ENCODE results near the gene SIX3.

DNA sequence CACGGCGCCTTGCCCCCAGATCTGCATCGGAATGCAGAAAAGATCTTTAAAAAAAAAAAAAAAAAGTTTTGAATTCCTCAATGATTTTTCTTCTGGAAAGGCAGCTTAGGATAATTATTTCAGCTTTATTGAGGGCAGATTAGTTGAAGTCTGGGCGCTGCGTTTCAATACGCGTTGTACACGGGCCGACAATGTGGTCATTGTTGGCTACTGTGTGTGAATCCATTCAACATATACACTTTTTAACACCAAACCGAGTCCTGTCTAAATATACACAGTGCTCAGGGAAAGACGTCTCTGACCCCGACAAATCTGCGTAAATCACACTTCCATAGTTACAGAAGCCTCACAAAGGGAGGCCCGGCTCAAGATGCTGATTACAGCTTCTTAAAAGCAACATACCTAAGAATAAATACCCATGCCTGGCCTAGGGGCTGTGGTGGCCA, 1.4 kb upstream of the SIX3 start:
- TF ChIP-seq REST (IDR thresholded peaks at IDR 0.05): no peak
- TF ChIP-seq CBX2 (IDR thresholded peaks at IDR 0.05; ENCODE audit: borderline replicate concordance, low read depth): no peak
- TF ChIP-seq, protein P1, sequence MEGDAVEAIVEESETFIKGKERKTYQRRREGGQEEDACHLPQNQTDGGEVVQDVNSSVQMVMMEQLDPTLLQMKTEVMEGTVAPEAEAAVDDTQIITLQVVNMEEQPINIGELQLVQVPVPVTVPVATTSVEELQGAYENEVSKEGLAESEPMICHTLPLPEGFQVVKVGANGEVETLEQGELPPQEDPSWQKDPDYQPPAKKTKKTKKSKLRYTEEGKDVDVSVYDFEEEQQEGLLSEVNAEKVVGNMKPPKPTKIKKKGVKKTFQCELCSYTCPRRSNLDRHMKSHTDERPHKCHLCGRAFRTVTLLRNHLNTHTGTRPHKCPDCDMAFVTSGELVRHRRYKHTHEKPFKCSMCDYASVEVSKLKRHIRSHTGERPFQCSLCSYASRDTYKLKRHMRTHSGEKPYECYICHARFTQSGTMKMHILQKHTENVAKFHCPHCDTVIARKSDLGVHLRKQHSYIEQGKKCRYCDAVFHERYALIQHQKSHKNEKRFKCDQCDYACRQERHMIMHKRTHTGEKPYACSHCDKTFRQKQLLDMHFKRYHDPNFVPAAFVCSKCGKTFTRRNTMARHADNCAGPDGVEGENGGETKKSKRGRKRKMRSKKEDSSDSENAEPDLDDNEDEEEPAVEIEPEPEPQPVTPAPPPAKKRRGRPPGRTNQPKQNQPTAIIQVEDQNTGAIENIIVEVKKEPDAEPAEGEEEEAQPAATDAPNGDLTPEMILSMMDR (IDR thresholded peaks at IDR 0.05): no peak
- no peak for TF ChIP-seq NPAS2 (CRISPR knock-in tag; IDR thresholded peaks at IDR 0.05; ENCODE audit: borderline replicate concordance)
- TF ChIP-seq MAZ (IDR thresholded peaks at IDR 0.05; ENCODE audit: borderline replicate concordance, low read depth, low read length): no peak
- TF ChIP-seq ZSCAN20 (CRISPR knock-in tag; IDR thresholded peaks at IDR 0.05): no peak
- no peak for TF ChIP-seq EP300 (IDR thresholded peaks at IDR 0.05)
- no peak for TF ChIP-seq POLR2A (IDR thresholded peaks at IDR 0.05; ENCODE audit: low read length)
- TF ChIP-seq ZFP36 (IDR thresholded peaks at IDR 0.05; ENCODE audit: borderline replicate concordance, partially characterized antibody): no peak
- no peak for TF ChIP-seq CHD2 (IDR thresholded peaks at IDR 0.05; ENCODE audit: low read length, partially characterized antibody)
- no peak for TF ChIP-seq ESRRA (IDR thresholded peaks at IDR 0.05; ENCODE audit: borderline replicate concordance, low read length)
- no peak for TF ChIP-seq ZNF302 (CRISPR knock-in tag; IDR thresholded peaks at IDR 0.05)
- TF ChIP-seq RCOR1 (IDR thresholded peaks at IDR 0.05; ENCODE audit: low read depth, low read length): no peak
- TF ChIP-seq NR3C1 (IDR thresholded peaks at IDR 0.05): no peak
